ENCODE results near the gene TYW1. TPM values are rescaled to one million over a fixed set of nuclear protein-coding genes. Genes with fewer than 3 reads are reported as not detected.

Gene TYW1
- total RNA-seq = 10 to 100 TPM; 12.7 to 15.5 TPM

DNA sequence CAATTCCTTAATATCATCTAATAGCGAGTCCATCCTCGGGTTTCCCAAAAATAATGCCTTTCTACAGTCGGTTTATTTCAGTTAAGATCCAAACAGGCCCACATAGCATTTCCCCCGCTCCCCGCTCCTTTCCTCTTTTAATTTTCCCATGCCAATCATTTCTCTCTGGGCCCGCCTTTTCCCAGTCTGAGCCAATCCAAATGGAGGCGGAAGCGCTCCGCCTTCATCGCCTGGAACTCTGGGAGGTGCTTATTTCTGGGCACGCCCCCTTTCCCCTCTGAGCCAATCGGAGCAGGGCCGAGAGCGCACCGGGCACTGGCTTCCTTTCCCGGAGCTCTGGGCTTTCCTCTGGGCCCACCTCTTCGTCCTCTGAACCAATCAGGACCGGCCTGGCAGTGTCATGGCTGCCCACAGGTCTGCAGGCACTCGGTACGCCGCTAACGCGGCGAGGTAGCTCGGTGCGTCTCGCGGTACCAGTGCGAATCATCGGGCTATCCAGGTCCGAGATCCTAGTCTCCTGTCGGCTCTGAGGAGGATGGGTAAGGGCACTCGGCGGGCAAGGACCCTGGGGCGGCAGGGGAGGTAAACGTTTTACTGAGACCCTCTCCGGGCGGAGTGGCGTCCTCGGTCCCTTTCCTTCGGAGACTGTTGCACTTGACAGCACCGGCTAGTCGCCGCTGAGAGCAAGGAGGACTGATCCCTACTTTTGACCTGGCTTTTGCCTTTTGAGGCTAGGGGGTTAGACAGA is at the start of gene TYW1:
Gene TYW1, plus strand, starts transcription at position 390 of the 748 bp plus-strand sequence. Its CDS starts 146 bp downstream, at position 536.

DNA sequence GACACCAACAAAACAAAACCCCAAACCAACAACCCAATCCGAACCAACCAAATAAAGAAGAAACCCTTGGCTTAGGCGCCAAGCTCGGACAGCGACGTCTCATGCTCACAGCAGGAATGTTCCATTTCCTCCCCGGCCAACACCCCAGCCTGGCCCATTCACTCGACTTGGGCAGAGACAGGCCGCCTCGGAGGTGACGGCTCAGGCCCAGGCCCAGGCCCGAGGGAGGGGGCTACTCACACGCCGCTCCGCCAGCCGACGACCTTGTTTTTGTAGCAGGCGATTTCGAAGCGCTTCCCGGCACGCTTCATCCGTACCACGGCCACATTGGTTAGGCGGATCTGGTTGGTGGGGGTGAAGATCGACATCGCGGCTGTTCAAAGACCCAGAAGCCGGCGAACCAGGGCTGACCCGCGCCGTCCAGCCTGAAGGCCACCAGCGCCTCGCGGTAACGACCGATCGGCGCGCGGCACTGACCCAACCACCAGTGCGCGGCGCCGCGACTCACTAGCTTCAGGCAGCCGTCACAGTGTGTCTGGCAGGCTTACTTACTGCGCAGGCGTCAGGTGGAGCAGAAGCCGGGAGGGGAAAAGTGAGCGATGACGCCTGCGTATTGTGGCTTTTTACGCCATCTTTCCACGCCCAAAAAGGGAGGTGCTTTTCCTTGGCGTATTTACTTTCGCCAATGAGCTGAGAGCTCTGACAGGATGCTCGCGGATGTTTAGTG is 1.4 kb upstream of the TYW1 start, which contains the start of gene SBDS:
Gene SBDS, minus strand, starts transcription at position 537 of the 727 bp plus-strand sequence. Its CDS starts 169 bp downstream, at position 368.

Small RNA genes within 50 kb of the gene (microRNA-seq; reads per million reads assigned to microRNA genes)
- not detected for gene MIR4650-1 (ENCODE audit: borderline microRNAs expressed, borderline replicate concordance)

Other genes with a start within 250 kb of the TYW1 start
- gene TMEM248, start 75.6 kb upstream of the TYW1 start, total RNA-seq = 10 to 100 TPM; 83.4 to 88.0 TPM
- 10 to 100 TPM; 34.6 to 36.4 TPM for gene SBDS, start 1.2 kb upstream of the TYW1 start, total RNA-seq

Measured in activated naive CD4-positive, alpha-beta T cell treated with anti-CD3 and anti-CD28 coated beads, Interleukin-2, amount 10 ng/mL, durations not matched to agents 5 hours and 36 hours (primary cell).